Tibial nerve (tissue), 4 donors: ENCODE results near the gene SETD2. TPM values are rescaled to one million over a fixed set of nuclear protein-coding genes. Genes with fewer than 3 reads are reported as not detected.

Experiments
- DNase-seq, 2 donors: peaks; one replicate each; pipeline ENCODE4 v3.0.0-alpha.2; 2019; ENCODE audit warnings: low spot score in 2 of 2
- H3K27ac ChIP-seq, 4 donors: fragments of 200-600 bp; sonication (generic) in 3 of 4; one replicate each; pipeline ENCODE4 v1.5.1; 2017 to 2019; ENCODE audit warnings: mild to moderate bottlenecking in 1 of 4
- H3K27me3 ChIP-seq, 2 donors: fragments of 200-600 bp; sonication (generic) in 1 of 2; one replicate each; pipeline versions ENCODE4 v1.5.1 to v1.6.0; 2017 to 2019
- H3K36me3 ChIP-seq, 3 donors: fragments of 200-600 bp; sonication (generic); one replicate each; pipeline ENCODE4 v1.5.1; 2018 to 2019
- H3K4me1 ChIP-seq, 4 donors: fragments of 200-600 bp; sonication (generic) in 3 of 4; one replicate each; pipeline ENCODE4 v1.5.1; 2017 to 2019
- H3K4me3 ChIP-seq, 4 donors: fragments of 200-600 bp; sonication (generic) in 3 of 4; one replicate each; pipeline ENCODE4 v1.5.1; 2017 to 2019; ENCODE audit warnings: mild to moderate bottlenecking in 1 of 4, moderate library complexity in 1 of 4
- H3K9me3 ChIP-seq, 4 donors: fragments of 200-600 bp; sonication (generic) in 3 of 4; one replicate each; pipeline ENCODE4 v1.5.1; 2017 to 2019
- CTCF ChIP-seq, 5 experiments: fragments of 200-600 bp in 3 of 5; fragments of 450-650 bp in 2 of 5; sonication (generic) in 3 of 5; IDR thresholded peaks; one replicate each; pipeline ENCODE4 v1.5.1; 2016 to 2019; ENCODE audit warnings: antibody characterized with exemption in 5 of 5, mild to moderate bottlenecking in 3 of 5, moderate library complexity in 2 of 5
- EP300 ChIP-seq, 2 donors: sonication (generic); formaldehyde crosslinking; IDR thresholded peaks; one replicate each; pipeline ENCODE4 v1.6.1; 2017; ENCODE audit warnings: antibody characterized with exemption in 2 of 2, mild to moderate bottlenecking in 1 of 2
- POLR2A ChIP-seq, 2 donors: fragments of 450-650 bp; IDR thresholded peaks; one replicate each; pipeline ENCODE4 v1.6.1; 2017; ENCODE audit warnings: antibody characterized with exemption in 2 of 2, mild to moderate bottlenecking in 2 of 2, moderate library complexity in 2 of 2
- WGBS, 2 donors: methylation state at CpG; one replicate each; pipeline ENCODE4 v1.1.5; 2018; 5-methylcytosine and 5-hydroxymethylcytosine counted together
- small RNA-seq: library from RNA; depleted of rRNA; stranded (forward); fragments of <200 nt; gene quantifications from one replicate; pipeline ENCODE3, GENCODE V24; 2016
- total RNA-seq, 4 donors: library from RNA; depleted of rRNA; stranded (reverse); fragments of >200 nt; gene quantifications; one replicate each; pipeline ENCODE4 v1.1.0, GENCODE V29; 2016

Gene SETD2
- total RNA-seq, 4 donors from 2014 or later: 55.5 to 69.6 (median 64.7) TPM

GRCh38 chr3:46968783-46969428 lies 195.0 kb downstream of the SETD2 start:
- no peak for DNase-seq
- no peak overlapping the region for H3K27ac ChIP-seq
- peaks cover 0 to 81% (median 41%) of the 10 kb centered on the region in 4 donors for H3K4me1 ChIP-seq
- H3K9me3 ChIP-seq: no peaks in the 10 kb centered on the region
- H3K4me3 ChIP-seq: no peak overlapping the region
- WGBS, 2 donors: 59 to 60% methylated on average over 7 to 9 of the region's 9 CpGs
- peaks cover 0 to 5% (median 0%) of the 10 kb centered on the region in 3 donors for H3K36me3 ChIP-seq
- H3K27me3 ChIP-seq: no peaks in the 10 kb centered on the region
- TF ChIP-seq CTCF (IDR thresholded peaks at IDR 0.05) (no peak), EP300 (IDR thresholded peaks at IDR 0.05) (no peak), POLR2A (IDR thresholded peaks at IDR 0.05) (no peak)

- no peak for TF ChIP-seq EP300 (IDR thresholded peaks at IDR 0.05)
- TF ChIP-seq CTCF (IDR thresholded peaks at IDR 0.05): no peak
- TF ChIP-seq POLR2A (IDR thresholded peaks at IDR 0.05): no peak
- Histone ChIP-seq H3K4me3 (no peak overlapping the region), H3K27ac (no peak overlapping the region), H3K4me1 (peaks cover 0 to 69% (median 33%) of the 10 kb centered on the region in 4 donors), H3K36me3 (peaks cover 0 to 14% (median 0%) of the 10 kb centered on the region in 3 donors), H3K9me3 (no peaks in the 10 kb centered on the region), H3K27me3 (no peaks in the 10 kb centered on the region)
- 86 to 90% methylated on average over 5 of the region's 5 CpGs for whole genome bisulfite sequencing, 2 donors
- DNase-seq: no peak
Observed at GRCh38 chr3:46966811-46967210, 197.1 kb downstream of the SETD2 start.

Small RNA genes within 50 kb of the gene (small RNA-seq; reads per million reads assigned to genes)
- gene MRPL57P3: not detected

Other genes starting within 250 kb of the SETD2 start
- 10 to 100 TPM; 36.9 to 59.4 (median 50.2) TPM for gene CCDC12, start 187.4 kb downstream of the SETD2 start, total RNA-seq
- 10 to 100 TPM; 25.3 to 92.1 (median 26.6) TPM for gene NBEAL2, start 184.4 kb downstream of the SETD2 start, total RNA-seq
- 10 to 100 TPM in 1 of 4 donors, 1 to 10 TPM in 2, under 1 TPM in 1; 0.59 to 20.3 (median 5.2) TPM for gene KIF9, start 118.7 kb upstream of the SETD2 start, total RNA-seq
- 10 to 100 TPM in 3 of 4 donors, 1 to 10 TPM in 1; 8.2 to 17.7 (median 13.7) TPM for gene KLHL18, start 118.8 kb upstream of the SETD2 start, total RNA-seq
- 100 to 1,000 TPM in 2 of 4 donors, 10 to 100 TPM in 2; 30.8 to 277 (median 90.7) TPM for gene PTPN23, start 216.9 kb upstream of the SETD2 start, total RNA-seq